GM13976 (cell line): ENCODE measurements around the gene CACNG1.

Experiments
- DNase-seq: peaks from one replicate; pipeline ENCODE4 v3.0.0; 2012; ENCODE audit warnings: low spot score
- CTCF ChIP-seq: IDR thresholded peaks from 2 replicates; pipeline ENCODE4 v1.5.1; 2012; ENCODE audit warnings: borderline replicate concordance, mild to moderate bottlenecking; ENCODE audit not compliant: insufficient read depth; ENCODE audit errors: extremely low read depth, missing control alignments, control extremely low read depth
- in situ Hi-C: fragments of 300-500 bp; cut with MboI; formaldehyde crosslinking; loops from one replicate; pipeline ENCODE4 v1.12.0; 2022; ENCODE audit warnings: low sequenced_read_pairs, mixed read lengths, inconsistent platforms; ENCODE audit not compliant: unreplicated experiment

The CACNG1 gene

DNA sequence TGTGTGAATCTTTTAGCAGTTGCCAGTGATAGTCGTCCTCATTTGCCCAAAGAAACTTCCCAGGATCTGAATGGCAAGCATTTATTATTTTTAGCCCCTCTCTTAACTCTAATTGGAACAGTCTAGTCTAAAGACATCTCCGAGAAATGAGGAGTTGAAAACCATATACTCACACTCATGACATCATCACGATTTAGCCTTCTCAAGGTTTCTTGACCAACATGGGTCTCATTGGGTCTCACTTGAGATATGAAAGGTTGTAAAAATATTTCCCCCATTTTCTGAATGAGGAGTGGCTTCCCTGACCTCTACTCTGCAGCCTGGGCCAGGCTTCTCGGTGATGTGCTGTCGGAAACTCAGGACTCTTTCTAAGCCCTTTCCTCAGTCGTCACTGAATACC is 37.1 kb upstream of the CACNG1 start:
- in situ Hi-C loops = no loop called here
- DNase-seq = no peak
- no peak for TF ChIP-seq CTCF

GRCh38 chr17:67008101-67008500 is 36.3 kb upstream of the CACNG1 start:
- DNase-seq = no peak
- TF ChIP-seq CTCF = no peak
- in situ Hi-C loops = no loop called here

- no peak for DNase-seq
- no peak for TF ChIP-seq CTCF
- in situ Hi-C loops = no loop called here
Observed at GRCh38 chr17:67011527-67012175, 32.7 kb upstream of the CACNG1 start.

DNA sequence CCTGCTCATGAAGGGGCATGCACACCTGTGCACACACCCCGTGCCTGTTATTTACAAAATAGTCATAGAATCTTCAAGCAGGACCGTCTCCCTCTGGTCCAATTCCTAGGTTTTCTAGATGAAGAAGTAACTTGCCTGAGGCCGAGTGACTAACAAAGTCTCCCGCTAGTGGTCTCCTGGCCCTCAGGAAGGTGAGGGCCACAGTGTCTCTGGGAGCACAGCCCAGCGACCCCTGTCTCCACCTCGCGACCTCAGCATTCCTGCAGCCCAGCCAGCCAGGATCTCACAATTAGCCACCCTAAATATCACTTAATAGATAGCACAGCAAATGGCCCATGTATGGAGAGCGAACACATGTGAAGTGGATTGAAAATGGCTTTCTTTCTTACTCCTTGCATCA is 30.5 kb upstream of the CACNG1 start:
- DNase-seq = no peak
- TF ChIP-seq CTCF = no peak
- in situ Hi-C loops = no loop called here

DNA sequence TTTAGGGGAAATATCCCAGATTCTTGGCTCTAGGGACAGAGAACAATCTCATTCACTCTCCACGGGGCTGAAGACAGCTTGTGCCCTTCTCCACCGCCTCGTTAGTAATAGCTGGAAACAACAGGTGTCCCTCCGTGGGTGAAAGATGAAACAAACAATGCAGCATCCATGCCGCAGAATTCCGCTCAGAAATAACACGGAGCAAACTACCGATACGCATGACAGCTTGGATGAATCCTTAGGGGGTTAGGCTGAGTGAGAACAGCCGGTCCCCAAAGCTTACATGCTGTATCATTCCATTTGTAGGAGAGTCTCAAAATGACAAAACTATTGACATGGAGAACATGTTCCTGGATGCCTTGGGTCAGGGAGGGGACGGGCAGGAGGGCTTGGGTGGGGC is 29.4 kb upstream of the CACNG1 start:
- TF ChIP-seq CTCF = no peak
- in situ Hi-C loops = no loop called here
- DNase-seq = no peak

DNA sequence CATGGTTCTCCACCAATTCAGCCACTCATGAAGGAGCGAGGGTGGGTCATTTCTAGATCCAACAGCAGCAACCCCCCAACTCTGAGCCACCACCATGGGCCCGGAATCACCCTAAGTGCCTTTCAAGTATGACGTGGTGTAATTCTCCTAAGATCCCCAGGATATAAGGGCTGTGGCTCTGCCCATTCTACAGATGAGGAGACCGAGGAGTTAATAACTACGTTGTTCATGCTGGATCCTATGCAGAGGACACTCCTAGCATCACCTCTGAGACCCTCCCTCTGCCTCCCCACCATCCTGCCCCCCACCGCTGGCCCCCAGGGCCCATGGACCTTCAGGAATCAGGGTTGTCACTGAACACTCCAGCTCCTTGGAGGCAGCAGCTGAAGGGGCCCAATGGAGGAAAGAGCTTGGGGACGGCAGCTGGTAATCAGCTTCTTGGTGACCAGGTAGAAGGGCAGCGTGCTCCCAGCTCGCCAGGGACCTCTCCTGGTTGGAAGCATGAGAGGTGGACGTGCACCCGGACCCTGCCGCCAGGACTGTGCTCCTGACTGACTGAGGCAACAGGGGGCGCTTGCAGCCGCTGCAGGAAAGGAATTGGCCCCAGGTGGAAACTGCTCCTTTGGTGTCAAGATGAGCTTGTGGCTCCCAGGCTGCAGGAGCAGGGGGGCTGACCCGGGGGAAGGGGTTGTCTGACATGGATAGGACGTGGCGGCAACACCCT is 28.2 kb upstream of the CACNG1 start:
- in situ Hi-C loops = no loop called here
- no peak for DNase-seq
- no peak for TF ChIP-seq CTCF

DNA sequence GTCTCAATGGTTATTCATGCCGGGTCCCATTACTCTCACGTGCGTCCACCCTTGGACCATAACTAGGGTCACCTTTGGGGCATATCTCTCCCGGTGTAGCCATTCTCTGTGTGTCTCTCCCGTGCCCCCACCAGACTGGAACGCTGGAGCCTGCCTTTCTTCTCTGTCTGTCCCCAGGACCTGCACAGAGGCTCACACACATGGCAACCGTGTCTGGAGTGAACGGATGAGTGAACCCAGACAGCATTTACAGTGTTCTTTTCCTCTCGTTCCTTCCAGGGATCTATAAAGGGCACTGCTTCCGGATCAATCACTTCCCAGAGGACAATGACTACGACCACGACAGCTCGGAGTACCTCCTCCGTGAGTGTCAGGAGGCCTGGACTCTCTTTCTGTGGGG is 26.4 kb upstream of the CACNG1 start:
- in situ Hi-C loops = no loop called here
- no peak for TF ChIP-seq CTCF
- no peak for DNase-seq
